ENCODE measurements around the gene CDH22.

CDH22 gene

DNA sequence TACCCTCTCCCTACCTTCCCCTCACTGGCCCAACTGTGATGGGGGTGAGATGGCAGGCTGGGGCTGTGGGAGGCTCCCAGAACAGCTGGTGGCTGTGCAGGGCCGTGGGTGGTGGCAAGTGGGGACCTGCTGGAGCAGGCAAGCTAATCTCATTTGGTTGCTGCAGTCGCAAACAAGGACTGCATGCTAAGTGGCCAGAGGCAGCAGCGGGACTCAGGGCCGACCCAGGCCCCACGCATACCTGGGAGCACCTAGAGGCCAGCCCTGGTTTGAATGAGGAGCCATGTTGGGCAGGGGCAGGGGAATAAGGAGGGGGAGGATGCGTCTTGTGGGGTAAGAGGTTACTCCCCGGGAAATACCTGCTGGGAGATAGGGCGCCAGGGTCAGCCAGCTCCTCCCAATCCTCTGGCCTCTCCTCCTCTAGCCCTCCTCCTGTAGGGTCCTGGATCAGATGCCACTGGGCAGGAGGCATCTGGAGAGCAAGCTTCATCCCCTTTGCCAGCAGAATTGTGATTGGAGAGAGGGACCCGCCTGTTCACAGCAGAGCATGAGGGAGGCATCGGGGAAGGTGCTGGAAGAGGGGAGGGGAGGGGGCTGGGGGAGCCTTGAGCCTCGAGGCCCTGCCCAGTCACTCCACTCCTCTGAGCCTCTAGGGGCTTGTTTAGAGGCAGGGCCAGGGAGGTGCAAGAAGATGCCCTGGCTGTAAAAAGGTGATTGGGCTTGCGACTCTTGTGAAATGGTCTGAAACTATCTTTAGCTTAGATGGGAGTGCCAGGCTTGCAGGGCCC is 24.3 kb upstream of the CDH22 start:
- H3K36me3 Mint-ChIP-seq (ENCODE audit: low read depth): no peaks in the 10 kb centered on the region
- peaks cover 7% of the 10 kb centered on the region for H3K27me3 Mint-ChIP-seq
- H3K4me3 Mint-ChIP-seq: no peak overlapping the region
- H3K9me3 Mint-ChIP-seq: no peaks in the 10 kb centered on the region
- H3K4me1 Mint-ChIP-seq (ENCODE audit: low read depth): no peaks in the 10 kb centered on the region
- no peak overlapping the region for H3K27ac Mint-ChIP-seq

DNA sequence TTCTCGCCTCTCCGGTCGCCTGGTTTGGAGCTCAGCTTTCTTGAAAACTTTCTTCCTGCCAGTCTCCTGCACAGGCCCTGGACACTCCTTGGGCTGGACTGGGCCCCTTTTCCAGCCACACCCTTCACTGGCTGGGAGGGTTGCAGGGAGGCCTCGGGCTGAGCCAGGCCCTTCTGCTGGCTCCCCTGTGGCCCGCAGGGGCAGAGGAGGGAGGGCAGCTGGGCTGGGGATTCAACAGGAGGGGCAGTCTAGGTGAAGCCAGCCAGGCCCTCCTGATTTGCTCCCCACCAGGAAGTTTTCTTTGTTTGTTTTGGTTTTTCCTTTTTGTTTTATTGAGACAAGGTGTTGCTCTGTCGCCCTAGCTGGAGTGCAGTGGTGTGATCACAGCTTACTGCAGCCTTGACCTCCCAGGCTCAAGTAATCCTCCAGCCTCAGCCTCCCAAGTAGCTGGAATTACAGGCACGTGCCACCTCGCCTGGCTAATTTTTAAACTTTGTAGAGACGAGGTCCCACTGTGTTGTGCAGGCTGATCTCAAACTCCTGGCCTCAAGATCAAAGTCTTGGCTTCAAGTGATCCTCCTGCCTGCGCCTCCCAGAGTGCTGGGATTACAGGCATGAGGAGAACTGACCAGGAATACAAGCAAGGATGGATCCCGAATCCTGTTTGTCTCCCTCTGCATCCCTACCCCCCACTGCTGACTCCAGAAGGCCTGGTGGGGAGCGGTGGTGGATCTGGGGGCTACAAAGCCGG is 23.5 kb upstream of the CDH22 start:
- no peaks in the 10 kb centered on the region for H3K36me3 Mint-ChIP-seq (ENCODE audit: low read depth)
- no peaks in the 10 kb centered on the region for H3K9me3 Mint-ChIP-seq
- H3K4me1 Mint-ChIP-seq (ENCODE audit: low read depth): no peaks in the 10 kb centered on the region
- peaks cover 7% of the 10 kb centered on the region for H3K27me3 Mint-ChIP-seq
- no peak overlapping the region for H3K4me3 Mint-ChIP-seq
- no peak overlapping the region for H3K27ac Mint-ChIP-seq

DNA sequence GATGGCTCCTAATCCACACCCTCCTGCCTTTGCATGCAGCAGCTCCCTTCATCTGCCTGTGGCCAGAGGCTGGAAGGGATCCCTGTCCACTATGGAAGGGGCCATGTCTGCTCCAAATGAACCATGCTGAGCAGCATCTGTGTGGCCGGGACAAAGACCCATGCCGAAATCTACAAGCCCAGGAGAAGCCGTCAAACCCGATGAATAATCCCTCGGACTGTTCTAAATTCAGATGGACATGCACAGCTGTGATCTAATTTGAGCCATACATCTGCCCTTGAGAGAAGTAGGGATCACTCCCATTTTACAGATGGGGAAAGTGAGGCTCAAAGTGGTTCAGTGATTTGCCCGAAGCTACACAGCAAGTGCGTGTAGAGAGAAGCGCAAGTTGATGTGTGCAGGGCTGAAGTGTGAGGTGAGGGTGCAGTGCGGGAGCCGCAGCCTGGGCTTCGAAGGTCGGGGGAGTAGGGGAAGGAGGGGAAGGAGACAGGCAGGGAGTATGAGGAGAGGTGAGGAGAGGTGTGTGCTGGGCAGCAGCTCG is 22.6 kb upstream of the CDH22 start:
- no peaks in the 10 kb centered on the region for H3K36me3 Mint-ChIP-seq (ENCODE audit: low read depth)
- no peak overlapping the region for H3K27ac Mint-ChIP-seq
- peaks cover 7% of the 10 kb centered on the region for H3K27me3 Mint-ChIP-seq
- no peaks in the 10 kb centered on the region for H3K4me1 Mint-ChIP-seq (ENCODE audit: low read depth)
- H3K4me3 Mint-ChIP-seq: no peak overlapping the region
- no peaks in the 10 kb centered on the region for H3K9me3 Mint-ChIP-seq

DNA sequence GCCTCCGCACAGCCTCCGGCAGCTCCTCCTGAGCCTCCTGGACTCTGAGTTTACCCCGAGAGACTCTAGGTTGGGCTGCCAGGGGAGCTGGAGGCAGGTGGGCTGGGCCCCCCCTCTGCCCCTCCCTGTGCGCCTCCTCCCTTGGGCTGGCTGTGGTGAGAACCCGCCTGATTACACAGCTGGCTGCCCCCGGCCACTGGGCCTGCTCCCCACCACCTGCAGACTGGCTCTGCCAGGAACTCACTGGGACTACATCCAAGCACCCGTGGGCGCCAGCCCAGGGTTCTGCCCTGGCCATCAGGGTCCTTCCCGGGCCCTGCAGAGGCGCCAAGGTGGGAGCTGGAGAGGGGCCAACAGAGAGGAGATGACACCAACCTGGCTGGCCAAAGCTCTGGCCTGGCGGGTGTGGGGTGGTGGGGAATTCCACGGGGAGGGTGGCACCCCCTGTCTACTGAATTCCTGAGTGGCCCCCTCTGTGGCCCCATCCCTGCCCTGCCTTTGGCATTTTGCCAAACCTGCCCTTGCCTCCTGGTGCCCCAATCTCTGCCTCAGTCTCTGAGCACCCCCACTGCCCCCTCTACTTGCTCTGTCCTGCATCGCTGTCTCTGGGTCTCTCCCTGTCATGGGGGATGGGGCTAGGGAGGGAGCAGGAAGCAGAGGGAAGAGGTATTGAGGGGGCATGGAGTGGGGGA is 21.9 kb upstream of the CDH22 start:
- Mint-ChIP-seq H3K36me3 (ENCODE audit: low read depth) (no peaks in the 10 kb centered on the region), H3K4me3 (no peak overlapping the region), H3K4me1 (ENCODE audit: low read depth) (no peaks in the 10 kb centered on the region), H3K27me3 (peaks cover 4% of the 10 kb centered on the region), H3K9me3 (no peaks in the 10 kb centered on the region), H3K27ac (no peak overlapping the region)

DNA sequence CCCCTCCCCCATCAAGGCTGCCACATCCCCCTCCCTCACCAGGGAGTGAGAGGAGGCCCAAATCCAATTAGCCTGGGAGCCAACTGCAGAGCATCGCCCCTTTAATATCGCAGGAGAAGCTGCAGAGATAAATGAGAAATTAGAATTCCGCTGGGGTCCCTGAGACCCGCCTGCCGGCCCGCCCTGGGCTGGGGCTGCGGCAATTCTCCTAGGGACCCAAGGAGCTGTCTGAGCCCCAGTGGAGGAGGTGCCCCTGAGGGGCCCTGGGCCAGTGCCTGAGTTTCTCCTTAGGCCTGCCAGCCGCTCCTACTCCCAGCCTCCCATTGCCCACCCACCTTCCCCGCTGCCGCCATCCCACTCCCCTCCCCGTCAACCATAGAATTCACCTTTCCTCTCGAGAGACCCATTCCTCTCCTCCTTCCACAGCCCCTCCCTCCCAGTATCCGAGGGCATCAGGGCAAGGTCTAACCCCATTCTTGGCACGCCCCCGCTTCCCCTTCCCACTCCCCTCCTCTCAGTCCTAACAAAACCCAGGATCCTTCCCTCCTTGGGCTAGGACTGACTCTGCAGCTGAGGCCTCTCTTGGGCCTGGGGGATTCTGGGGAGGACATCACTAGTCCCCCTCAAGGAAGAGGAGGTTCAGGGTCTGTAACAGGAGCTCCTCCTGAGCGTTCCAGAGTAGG is 20.0 kb upstream of the CDH22 start:
- Mint-ChIP-seq H3K27ac (no peak overlapping the region), H3K4me3 (no peak overlapping the region), H3K27me3 (no peaks in the 10 kb centered on the region), H3K4me1 (ENCODE audit: low read depth) (no peaks in the 10 kb centered on the region), H3K36me3 (ENCODE audit: low read depth) (no peaks in the 10 kb centered on the region), H3K9me3 (no peaks in the 10 kb centered on the region)

DNA sequence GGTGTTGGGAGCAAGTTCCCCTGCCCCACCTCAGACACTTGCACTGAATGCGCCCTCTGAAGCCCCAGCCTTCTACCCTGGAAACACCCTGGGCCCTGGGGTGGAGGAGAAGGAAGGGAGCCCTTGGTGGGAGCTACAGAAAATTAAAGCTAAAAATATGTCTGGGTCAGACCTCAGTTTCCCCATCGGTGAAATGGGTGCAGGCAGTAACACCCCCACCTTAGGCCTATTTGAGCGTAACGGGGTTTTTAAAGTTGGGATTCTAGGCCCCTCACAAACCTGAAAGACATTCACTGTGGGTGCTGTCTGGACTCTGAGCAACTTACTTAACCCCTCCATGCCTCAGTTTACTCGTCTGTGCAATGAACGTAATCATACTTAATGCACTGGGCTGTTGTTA is 19.3 kb upstream of the CDH22 start:
- Mint-ChIP-seq H3K27ac (no peak overlapping the region), H3K4me1 (ENCODE audit: low read depth) (no peaks in the 10 kb centered on the region), H3K36me3 (ENCODE audit: low read depth) (no peaks in the 10 kb centered on the region), H3K4me3 (no peak overlapping the region), H3K9me3 (no peaks in the 10 kb centered on the region), H3K27me3 (peaks cover 2% of the 10 kb centered on the region)

DNA sequence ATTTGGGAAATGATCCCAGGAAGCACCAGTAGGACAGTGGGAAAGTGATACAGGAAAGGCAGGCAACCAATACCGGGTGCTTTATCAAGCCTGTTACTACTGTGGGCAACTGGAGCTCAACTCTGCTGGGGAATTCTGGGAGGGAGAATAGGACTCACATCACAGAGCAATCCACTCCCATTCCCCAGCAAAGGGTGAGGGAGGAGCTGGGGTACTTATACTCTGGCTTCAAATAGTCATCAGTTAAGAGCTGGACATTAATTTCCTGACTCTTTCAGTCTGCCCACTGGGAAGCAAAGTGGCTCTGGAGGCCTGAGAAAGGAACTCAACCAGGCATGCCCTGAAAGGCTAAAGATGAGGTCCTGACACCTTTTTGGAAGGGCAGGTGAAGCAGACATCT is 17.5 kb upstream of the CDH22 start:
- no peak overlapping the region for H3K4me3 Mint-ChIP-seq
- H3K36me3 Mint-ChIP-seq (ENCODE audit: low read depth): no peaks in the 10 kb centered on the region
- H3K9me3 Mint-ChIP-seq: no peaks in the 10 kb centered on the region
- H3K27ac Mint-ChIP-seq: no peak overlapping the region
- peaks cover 8% of the 10 kb centered on the region for H3K27me3 Mint-ChIP-seq
- no peaks in the 10 kb centered on the region for H3K4me1 Mint-ChIP-seq (ENCODE audit: low read depth)

DNA sequence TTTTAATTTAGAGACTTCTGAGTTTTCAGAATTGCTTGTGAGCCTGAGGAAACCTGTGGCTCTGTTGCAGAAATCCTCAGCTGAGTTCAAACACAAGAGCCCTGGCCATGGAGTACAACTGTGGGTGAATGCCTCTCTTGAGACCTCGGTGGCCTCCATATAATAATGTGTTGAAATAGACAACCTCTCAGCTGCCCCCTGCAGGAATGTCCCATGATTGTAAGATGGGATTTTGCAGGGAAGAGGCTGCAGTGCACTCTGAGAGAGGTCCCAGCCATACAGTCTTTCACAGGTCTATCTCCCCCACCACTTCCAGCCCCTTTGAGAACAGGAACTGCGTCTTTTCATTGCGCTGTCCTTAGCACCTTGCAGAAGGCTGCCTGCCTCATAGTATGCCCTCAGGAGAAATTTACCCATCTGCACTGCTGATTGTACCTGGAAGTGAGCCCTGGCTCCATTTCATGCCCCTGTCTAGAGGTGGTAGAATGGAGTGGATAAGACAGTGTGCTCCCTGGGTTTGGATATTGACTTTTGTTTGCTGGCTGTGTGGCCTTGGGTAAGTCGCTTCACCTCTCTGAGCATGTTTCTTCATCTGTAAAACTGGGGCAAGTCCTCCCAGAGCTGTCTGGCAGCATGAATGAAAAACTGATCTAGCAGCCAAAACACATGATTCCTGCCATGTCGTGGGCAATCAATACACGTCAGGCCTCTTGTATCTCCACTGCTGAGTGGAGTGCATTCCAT is 16.8 kb upstream of the CDH22 start:
- no peaks in the 10 kb centered on the region for H3K36me3 Mint-ChIP-seq (ENCODE audit: low read depth)
- no peak overlapping the region for H3K27ac Mint-ChIP-seq
- peaks cover 9% of the 10 kb centered on the region for H3K27me3 Mint-ChIP-seq
- H3K4me1 Mint-ChIP-seq (ENCODE audit: low read depth): no peaks in the 10 kb centered on the region
- H3K9me3 Mint-ChIP-seq: no peaks in the 10 kb centered on the region
- H3K4me3 Mint-ChIP-seq: no peak overlapping the region

DNA sequence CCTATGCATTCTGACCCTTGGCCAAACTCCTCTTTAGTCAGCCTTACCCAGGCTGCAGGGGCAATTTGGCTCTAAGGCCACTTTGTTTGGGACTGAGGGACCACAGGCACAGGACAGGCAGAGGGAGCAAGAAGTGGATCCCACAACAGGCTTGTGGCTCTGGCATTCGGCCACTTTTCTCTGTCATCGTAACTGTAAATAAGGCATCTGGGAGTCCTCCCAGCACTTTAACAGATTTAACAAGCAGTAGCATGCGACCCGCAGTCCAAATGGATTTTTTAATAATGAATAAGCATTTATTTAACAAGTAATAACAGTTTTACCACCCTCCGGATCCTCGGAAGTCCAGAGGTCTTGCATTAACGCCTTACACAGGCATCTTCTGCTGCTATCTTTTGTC is 16.1 kb upstream of the CDH22 start:
- Mint-ChIP-seq H3K27me3 (peaks cover 14% of the 10 kb centered on the region), H3K36me3 (ENCODE audit: low read depth) (no peaks in the 10 kb centered on the region), H3K4me1 (ENCODE audit: low read depth) (no peaks in the 10 kb centered on the region), H3K27ac (no peak overlapping the region), H3K9me3 (no peaks in the 10 kb centered on the region), H3K4me3 (no peak overlapping the region)

DNA sequence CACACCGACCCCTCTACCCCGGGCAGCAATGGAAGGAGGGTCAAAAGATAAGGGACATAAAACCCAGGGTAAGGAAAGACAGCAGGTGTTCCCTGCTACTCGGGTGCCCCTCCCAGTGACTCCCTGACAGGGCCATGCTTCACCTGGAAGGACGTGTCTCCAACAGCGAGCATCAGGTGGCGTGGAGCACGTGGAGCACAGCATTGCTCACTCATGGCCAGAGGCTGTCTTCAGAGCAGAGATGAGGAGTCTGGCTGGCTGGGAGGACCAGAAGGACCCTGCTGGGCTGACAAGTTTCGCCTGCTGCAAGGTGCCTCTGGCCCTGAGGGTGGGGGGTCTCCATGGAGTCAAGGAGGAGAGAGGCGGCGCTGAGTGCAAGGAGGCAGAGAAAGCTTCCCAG is 15.3 kb upstream of the CDH22 start:
- no peaks in the 10 kb centered on the region for H3K9me3 Mint-ChIP-seq
- no peaks in the 10 kb centered on the region for H3K36me3 Mint-ChIP-seq (ENCODE audit: low read depth)
- H3K27me3 Mint-ChIP-seq: peaks cover 21% of the 10 kb centered on the region
- no peak overlapping the region for H3K27ac Mint-ChIP-seq
- H3K4me1 Mint-ChIP-seq (ENCODE audit: low read depth): no peaks in the 10 kb centered on the region
- no peak overlapping the region for H3K4me3 Mint-ChIP-seq

DNA sequence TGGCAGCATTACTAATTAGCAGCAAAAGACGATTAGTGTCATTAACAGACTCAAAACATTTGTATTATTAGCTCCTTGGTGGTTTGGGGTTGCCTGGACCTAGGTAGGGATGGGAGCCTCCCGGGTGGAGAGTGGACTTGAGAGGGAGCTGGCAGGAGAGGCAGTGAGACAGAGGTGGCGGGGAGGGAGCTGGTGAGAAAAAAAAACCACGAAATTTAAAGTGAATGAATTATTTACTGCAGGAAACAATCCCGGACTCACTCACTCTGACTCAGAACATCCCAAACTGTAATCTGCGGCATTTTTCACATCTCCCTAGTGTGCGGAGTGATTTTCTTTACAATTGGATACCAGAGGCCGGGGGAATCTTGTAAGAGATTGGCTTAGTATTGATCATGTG is 14.3 kb upstream of the CDH22 start:
- Mint-ChIP-seq H3K4me3 (no peak overlapping the region), H3K4me1 (ENCODE audit: low read depth) (no peaks in the 10 kb centered on the region), H3K9me3 (no peaks in the 10 kb centered on the region), H3K27ac (no peak overlapping the region), H3K36me3 (ENCODE audit: low read depth) (no peaks in the 10 kb centered on the region), H3K27me3 (peaks cover 21% of the 10 kb centered on the region)

DNA sequence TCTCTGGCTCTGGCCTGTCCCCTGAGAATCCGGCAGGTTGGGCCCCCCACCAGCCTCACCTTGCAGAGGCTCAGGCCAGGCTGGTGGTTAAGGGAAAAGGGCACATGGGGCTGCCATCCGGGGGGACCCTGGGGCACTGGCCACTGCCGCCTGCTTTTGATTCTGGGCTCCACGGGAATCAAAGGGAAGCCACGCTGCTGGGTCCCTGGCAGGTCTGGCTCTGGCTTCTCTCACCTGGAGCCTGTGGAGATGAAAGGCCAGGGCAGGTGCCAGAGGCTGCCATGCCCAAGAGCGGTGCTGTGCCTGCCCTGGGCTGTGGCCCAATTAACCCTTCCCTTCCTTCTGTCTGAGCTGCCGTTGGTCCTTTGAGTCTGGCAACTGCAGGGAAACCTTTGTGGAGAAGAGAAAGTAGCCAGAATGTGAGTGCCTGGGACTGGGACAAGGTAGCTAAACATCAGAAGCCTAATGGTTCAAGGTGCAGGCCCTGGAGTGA is 9.4 kb upstream of the CDH22 start:
- H3K9me3 Mint-ChIP-seq: no peaks in the 10 kb centered on the region
- peaks cover 56% of the 10 kb centered on the region for H3K27me3 Mint-ChIP-seq
- no peak overlapping the region for H3K4me3 Mint-ChIP-seq
- H3K4me1 Mint-ChIP-seq (ENCODE audit: low read depth): no peaks in the 10 kb centered on the region
- no peak overlapping the region for H3K27ac Mint-ChIP-seq
- no peaks in the 10 kb centered on the region for H3K36me3 Mint-ChIP-seq (ENCODE audit: low read depth)

DNA sequence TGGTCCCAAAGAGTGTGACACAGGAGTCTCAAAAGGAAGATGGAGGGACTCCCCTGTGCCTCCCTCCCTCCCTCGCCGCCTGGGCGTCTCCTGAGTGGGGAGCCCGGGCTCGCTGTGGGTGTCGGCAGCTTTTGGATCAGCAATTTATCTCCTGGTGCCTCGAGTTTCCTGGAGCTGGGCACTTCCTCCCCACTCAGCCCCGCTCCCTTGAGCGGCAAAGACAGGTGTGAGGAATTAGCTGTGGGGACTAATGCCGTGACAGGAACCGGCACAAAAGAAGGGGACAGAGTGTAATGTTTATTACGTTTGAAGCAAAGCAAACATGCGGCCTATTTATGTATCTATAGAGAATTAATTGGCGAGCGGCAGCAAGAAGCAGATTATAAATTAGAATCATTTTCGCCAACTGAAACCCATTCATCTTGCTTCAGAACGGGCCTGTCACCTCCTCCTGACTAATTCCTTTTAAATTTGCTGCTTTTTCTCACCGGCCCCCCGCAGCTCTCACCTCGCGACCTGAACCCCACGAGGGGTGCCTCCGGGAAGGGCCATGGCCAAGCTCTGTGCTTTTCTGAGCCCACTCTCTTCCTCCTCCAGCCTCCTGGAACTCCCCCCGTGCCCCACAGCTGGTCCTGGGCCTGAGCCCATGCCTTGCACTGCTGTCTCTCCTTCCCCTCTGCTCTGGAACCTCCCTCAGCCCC is 8.8 kb upstream of the CDH22 start:
- Mint-ChIP-seq H3K27ac (no peak overlapping the region), H3K36me3 (ENCODE audit: low read depth) (no peaks in the 10 kb centered on the region), H3K4me3 (no peak overlapping the region), H3K27me3 (peaks cover 53% of the 10 kb centered on the region), H3K4me1 (ENCODE audit: low read depth) (no peaks in the 10 kb centered on the region), H3K9me3 (no peaks in the 10 kb centered on the region)

Measured in stimulated activated naive CD8-positive, alpha-beta T cell treated with anti-CD3 and anti-CD28 coated beads, Interleukin-15, Interleukin-2, amounts not matched to agents 100 ng/mL and 50 ng/mL, for 24 hours (primary cell).